Measurements from ENCODE around the gene SYT1. TPM values are rescaled to one million over a fixed set of nuclear protein-coding genes. Genes with fewer than 3 reads are reported as not detected.

SYT1 gene
- total and polyA plus RNA-seq, 2 experiments from 2014 or later = 48.7 to 51.7 TPM

DNA sequence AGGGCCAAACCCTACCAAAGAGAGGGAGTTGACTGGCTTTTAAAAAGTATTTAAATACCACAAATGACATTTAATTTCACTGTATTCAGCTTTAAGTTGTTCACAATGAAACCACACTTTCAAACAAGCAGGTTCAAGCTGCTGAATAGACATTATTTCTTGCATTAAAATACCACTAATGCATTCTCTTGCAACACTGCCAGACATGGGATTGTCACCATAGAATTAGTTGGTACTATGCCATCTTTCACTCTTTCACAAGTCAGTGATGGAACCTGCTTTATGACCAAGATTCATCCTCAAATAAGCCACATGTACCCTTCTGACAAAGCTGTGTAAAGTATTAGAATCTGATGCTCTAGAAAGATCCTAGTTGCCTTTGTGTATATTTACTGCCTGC lies 586.8 kb downstream of the SYT1 start:
- no peak overlapping the region for H3K4me3 Mint-ChIP-seq
- H3K36me3 ChIP-seq (ENCODE audit: insufficient read depth) = no peaks in the 10 kb centered on the region
- H4K20me1 ChIP-seq (replicated peaks; ENCODE audit: insufficient read depth) = no peaks in the 10 kb centered on the region; the same call in 1 of the 2 replicates
- H3K4me1 ChIP-seq (ENCODE audit: insufficient read depth) = peaks cover 28% of the 10 kb centered on the region
- no peak overlapping the region for H2AFZ ChIP-seq
- ATAC-seq = no peak
- H3K27ac ChIP-seq (ENCODE audit: low read depth) = no peak overlapping the region
- no peak overlapping the region for H3K4me2 ChIP-seq
- H3K27me3 Mint-ChIP-seq (ENCODE audit: insufficient read depth, low read depth, poor library complexity) = peaks cover 4% of the 10 kb centered on the region
- no peak for DNase-seq (ENCODE audit: low spot score)
- H3K4me1 Mint-ChIP-seq = peaks cover 25% of the 10 kb centered on the region
- H3K9me3 Mint-ChIP-seq = no peaks in the 10 kb centered on the region
- H3K27me3 ChIP-seq (ENCODE audit: insufficient read depth) = no peaks in the 10 kb centered on the region
- no peaks in the 10 kb centered on the region for H3K9me2 ChIP-seq (ENCODE audit: insufficient read depth)
- no peak overlapping the region for H3K4me3 ChIP-seq
- no peaks in the 10 kb centered on the region for H3K36me3 Mint-ChIP-seq (ENCODE audit: low read depth)
- no peaks in the 10 kb centered on the region for H3K79me2 ChIP-seq (replicated peaks; ENCODE audit: insufficient read depth)
- H3K27ac Mint-ChIP-seq = no peak overlapping the region
- no peaks in the 10 kb centered on the region for H3F3A ChIP-seq (replicated peaks; ENCODE audit: low read depth)
- TF ChIP-seq, protein P1, sequence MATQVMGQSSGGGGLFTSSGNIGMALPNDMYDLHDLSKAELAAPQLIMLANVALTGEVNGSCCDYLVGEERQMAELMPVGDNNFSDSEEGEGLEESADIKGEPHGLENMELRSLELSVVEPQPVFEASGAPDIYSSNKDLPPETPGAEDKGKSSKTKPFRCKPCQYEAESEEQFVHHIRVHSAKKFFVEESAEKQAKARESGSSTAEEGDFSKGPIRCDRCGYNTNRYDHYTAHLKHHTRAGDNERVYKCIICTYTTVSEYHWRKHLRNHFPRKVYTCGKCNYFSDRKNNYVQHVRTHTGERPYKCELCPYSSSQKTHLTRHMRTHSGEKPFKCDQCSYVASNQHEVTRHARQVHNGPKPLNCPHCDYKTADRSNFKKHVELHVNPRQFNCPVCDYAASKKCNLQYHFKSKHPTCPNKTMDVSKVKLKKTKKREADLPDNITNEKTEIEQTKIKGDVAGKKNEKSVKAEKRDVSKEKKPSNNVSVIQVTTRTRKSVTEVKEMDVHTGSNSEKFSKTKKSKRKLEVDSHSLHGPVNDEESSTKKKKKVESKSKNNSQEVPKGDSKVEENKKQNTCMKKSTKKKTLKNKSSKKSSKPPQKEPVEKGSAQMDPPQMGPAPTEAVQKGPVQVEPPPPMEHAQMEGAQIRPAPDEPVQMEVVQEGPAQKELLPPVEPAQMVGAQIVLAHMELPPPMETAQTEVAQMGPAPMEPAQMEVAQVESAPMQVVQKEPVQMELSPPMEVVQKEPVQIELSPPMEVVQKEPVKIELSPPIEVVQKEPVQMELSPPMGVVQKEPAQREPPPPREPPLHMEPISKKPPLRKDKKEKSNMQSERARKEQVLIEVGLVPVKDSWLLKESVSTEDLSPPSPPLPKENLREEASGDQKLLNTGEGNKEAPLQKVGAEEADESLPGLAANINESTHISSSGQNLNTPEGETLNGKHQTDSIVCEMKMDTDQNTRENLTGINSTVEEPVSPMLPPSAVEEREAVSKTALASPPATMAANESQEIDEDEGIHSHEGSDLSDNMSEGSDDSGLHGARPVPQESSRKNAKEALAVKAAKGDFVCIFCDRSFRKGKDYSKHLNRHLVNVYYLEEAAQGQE (IDR thresholded peaks at IDR 0.05; ENCODE audit: unreplicated experiment) = no peak
- TF ChIP-seq, protein P2, sequence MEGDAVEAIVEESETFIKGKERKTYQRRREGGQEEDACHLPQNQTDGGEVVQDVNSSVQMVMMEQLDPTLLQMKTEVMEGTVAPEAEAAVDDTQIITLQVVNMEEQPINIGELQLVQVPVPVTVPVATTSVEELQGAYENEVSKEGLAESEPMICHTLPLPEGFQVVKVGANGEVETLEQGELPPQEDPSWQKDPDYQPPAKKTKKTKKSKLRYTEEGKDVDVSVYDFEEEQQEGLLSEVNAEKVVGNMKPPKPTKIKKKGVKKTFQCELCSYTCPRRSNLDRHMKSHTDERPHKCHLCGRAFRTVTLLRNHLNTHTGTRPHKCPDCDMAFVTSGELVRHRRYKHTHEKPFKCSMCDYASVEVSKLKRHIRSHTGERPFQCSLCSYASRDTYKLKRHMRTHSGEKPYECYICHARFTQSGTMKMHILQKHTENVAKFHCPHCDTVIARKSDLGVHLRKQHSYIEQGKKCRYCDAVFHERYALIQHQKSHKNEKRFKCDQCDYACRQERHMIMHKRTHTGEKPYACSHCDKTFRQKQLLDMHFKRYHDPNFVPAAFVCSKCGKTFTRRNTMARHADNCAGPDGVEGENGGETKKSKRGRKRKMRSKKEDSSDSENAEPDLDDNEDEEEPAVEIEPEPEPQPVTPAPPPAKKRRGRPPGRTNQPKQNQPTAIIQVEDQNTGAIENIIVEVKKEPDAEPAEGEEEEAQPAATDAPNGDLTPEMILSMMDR (conservative IDR thresholded peaks at IDR 0.05; ENCODE audit: low read depth in 2 of 2) = no peak
- TF ChIP-seq, protein P3, sequence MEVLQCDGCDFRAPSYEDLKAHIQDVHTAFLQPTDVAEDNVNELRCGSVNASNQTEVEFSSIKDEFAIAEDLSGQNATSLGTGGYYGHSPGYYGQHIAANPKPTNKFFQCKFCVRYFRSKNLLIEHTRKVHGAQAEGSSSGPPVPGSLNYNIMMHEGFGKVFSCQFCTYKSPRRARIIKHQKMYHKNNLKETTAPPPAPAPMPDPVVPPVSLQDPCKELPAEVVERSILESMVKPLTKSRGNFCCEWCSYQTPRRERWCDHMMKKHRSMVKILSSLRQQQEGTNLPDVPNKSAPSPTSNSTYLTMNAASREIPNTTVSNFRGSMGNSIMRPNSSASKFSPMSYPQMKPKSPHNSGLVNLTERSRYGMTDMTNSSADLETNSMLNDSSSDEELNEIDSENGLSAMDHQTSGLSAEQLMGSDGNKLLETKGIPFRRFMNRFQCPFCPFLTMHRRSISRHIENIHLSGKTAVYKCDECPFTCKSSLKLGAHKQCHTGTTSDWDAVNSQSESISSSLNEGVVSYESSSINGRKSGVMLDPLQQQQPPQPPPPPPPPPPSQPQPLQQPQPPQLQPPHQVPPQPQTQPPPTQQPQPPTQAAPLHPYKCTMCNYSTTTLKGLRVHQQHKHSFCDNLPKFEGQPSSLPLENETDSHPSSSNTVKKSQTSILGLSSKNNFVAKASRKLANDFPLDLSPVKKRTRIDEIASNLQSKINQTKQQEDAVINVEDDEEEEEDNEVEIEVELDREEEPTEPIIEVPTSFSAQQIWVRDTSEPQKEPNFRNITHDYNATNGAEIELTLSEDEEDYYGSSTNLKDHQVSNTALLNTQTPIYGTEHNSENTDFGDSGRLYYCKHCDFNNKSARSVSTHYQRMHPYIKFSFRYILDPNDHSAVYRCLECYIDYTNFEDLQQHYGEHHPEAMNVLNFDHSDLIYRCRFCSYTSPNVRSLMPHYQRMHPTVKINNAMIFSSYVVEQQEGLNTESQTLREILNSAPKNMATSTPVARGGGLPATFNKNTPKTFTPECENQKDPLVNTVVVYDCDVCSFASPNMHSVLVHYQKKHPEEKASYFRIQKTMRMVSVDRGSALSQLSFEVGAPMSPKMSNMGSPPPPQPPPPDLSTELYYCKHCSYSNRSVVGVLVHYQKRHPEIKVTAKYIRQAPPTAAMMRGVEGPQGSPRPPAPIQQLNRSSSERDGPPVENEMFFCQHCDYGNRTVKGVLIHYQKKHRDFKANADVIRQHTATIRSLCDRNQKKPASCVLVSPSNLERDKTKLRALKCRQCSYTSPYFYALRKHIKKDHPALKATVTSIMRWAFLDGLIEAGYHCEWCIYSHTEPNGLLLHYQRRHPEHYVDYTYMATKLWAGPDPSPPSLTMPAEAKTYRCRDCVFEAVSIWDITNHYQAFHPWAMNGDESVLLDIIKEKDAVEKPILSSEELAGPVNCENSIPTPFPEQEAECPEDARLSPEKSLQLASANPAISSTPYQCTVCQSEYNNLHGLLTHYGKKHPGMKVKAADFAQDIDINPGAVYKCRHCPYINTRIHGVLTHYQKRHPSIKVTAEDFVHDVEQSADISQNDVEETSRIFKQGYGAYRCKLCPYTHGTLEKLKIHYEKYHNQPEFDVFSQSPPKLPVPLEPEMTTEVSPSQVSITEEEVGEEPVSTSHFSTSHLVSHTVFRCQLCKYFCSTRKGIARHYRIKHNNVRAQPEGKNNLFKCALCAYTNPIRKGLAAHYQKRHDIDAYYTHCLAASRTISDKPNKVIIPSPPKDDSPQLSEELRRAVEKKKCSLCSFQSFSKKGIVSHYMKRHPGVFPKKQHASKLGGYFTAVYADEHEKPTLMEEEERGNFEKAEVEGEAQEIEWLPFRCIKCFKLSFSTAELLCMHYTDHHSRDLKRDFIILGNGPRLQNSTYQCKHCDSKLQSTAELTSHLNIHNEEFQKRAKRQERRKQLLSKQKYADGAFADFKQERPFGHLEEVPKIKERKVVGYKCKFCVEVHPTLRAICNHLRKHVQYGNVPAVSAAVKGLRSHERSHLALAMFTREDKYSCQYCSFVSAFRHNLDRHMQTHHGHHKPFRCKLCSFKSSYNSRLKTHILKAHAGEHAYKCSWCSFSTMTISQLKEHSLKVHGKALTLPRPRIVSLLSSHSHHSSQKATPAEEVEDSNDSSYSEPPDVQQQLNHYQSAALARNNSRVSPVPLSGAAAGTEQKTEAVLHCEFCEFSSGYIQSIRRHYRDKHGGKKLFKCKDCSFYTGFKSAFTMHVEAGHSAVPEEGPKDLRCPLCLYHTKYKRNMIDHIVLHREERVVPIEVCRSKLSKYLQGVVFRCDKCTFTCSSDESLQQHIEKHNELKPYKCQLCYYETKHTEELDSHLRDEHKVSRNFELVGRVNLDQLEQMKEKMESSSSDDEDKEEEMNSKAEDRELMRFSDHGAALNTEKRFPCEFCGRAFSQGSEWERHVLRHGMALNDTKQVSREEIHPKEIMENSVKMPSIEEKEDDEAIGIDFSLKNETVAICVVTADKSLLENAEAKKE (CRISPR knock-in tag; IDR thresholded peaks at IDR 0.05) = no peak
- no peak for TF ChIP-seq NANOG (IDR thresholded peaks at IDR 0.05; ENCODE audit: borderline replicate concordance)
